Neural progenitor cell (in vitro differentiated cells): ENCODE results near the gene OR2AT4. TPM values are rescaled to one million over a fixed set of nuclear protein-coding genes. Genes with fewer than 3 reads are reported as not detected.

Experiments
- DNase-seq: peaks from one replicate; pipeline ENCODE4 v3.0.0-alpha.2; 2016; ENCODE audit warnings: low spot score
- H2AFZ ChIP-seq: fragments of 200-600 bp; sonication (generic); replicated peaks from 2 replicates; pipeline ENCODE4 v1.6.1; 2016; ENCODE audit warnings: antibody characterized with exemption
- H3F3A ChIP-seq: fragments of 200-600 bp; sonication (generic); 2 replicates; pipeline ENCODE4 v1.6.1; 2016; ENCODE audit warnings: antibody characterized with exemption, low read depth
- H3K27ac ChIP-seq: fragments of 200-600 bp; sonication (generic); 2 replicates; pipeline ENCODE4 v1.5.1; 2016; ENCODE audit warnings: mild to moderate bottlenecking
- H3K27me3 ChIP-seq: fragments of 200-600 bp; sonication (generic); 2 replicates; pipeline ENCODE4 v1.6.1; 2016; ENCODE audit warnings: mild to moderate bottlenecking, moderate library complexity
- H3K36me3 ChIP-seq: fragments of 200-600 bp; sonication (generic); 2 replicates; pipeline ENCODE4 v1.5.1; 2016
- H3K4me1 ChIP-seq: fragments of 200-600 bp; sonication (generic); 2 replicates; pipeline ENCODE4 v1.6.1; 2016; ENCODE audit warnings: mixed run types
- H3K4me2 ChIP-seq: fragments of 200-600 bp; sonication (generic); 2 replicates; pipeline ENCODE4 v1.6.1; 2016
- H3K4me3 ChIP-seq: fragments of 200-600 bp; sonication (generic); 2 replicates; pipeline ENCODE4 v1.5.1; 2016
- H3K79me2 ChIP-seq: fragments of 200-600 bp; sonication (generic); 2 replicates; pipeline ENCODE4 v1.6.1; 2016; ENCODE audit warnings: low read depth
- H3K9ac ChIP-seq: fragments of 200-600 bp; sonication (generic); 2 replicates; pipeline ENCODE4 v1.6.1; 2016
- H3K9me3 ChIP-seq: fragments of 200-600 bp; sonication (generic); 2 replicates; pipeline ENCODE4 v1.5.1; 2016; ENCODE audit warnings: low read depth
- H4K20me1 ChIP-seq: fragments of 200-600 bp; sonication (generic); 2 replicates; pipeline ENCODE4 v1.6.1; 2016; ENCODE audit warnings: low read depth
- H3K27ac Mint-ChIP-seq: 3 replicates; pipeline ENCODE4 v1.8.0; 2021; ENCODE audit warnings: mixed read lengths
- H3K27me3 Mint-ChIP-seq: 2 replicates; pipeline ENCODE4 v1.8.0; 2022; ENCODE audit warnings: low read depth, mild to moderate bottlenecking, inconsistent platforms, moderate library complexity, mixed read lengths; ENCODE audit not compliant: insufficient read depth
- H3K36me3 Mint-ChIP-seq: 3 replicates; pipeline ENCODE4 v1.8.0; 2021; ENCODE audit warnings: mixed read lengths
- H3K4me1 Mint-ChIP-seq: 3 replicates; pipeline ENCODE4 v1.8.0; 2021; ENCODE audit warnings: mixed read lengths
- H3K4me3 Mint-ChIP-seq: 3 replicates; pipeline ENCODE4 v1.8.0; 2021; ENCODE audit warnings: mild to moderate bottlenecking, moderate library complexity, mixed read lengths
- H3K9me3 Mint-ChIP-seq: 3 replicates; pipeline ENCODE4 v1.8.0; 2020; ENCODE audit warnings: mixed read lengths
- CTCF ChIP-seq: fragments of 200-600 bp; sonication (generic); IDR thresholded peaks from 2 replicates; pipeline ENCODE4 v1.5.1; 2017; ENCODE audit warnings: antibody characterized with exemption, mild to moderate bottlenecking
- EZH2 ChIP-seq: fragments of 200-600 bp; sonication (generic); IDR thresholded peaks from 2 replicates; pipeline ENCODE4 v1.6.1; 2017; ENCODE audit warnings: antibody characterized with exemption, mild to moderate bottlenecking, moderate library complexity
- EZH2phosphoT487 ChIP-seq: fragments of 200-600 bp; sonication (generic); IDR thresholded peaks from 2 replicates; pipeline ENCODE4 v1.6.1; 2017; ENCODE audit warnings: antibody characterized with exemption
- total RNA-seq: library from RNA; depleted of rRNA; stranded (reverse); fragments of >200 nt; gene quantifications from 2 replicates; pipeline ENCODE4 v1.2.3, GENCODE V29; 2015; ENCODE audit warnings: low replicate concordance

OR2AT4 gene
- total RNA-seq, 1 donor from 2014 or later, result 0.22 TPM

DNA sequence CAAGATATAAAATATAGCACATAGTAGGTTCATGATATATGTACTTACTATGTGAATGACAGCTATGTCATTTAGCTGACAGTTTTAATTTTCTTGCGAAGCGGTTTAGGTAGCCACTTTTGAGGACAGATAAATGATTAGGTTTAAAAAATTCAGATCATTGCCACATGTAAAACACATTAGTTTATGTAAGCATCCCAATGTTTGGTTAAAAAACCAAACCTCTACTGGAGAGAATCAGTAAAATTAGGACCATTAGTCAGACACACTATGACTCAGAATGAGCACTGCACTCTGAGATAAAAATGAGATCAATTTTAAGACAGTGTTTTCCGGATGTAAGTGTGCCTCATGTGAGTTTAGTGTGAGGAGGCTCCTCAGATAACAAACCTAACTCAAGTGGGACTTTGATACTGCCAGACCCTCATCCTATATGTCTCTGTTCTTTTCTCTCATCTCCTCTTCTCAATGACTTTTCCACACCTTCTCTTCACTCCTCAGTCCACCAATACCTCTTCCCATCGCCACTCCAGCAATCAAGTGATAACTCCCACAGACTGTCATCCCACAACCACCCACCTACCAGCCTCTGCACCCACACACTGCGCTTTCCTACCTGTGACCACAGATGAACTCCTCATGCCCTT, 6.8 kb upstream of the OR2AT4 start:
- no peak overlapping the region for H3K27ac ChIP-seq
- H3K79me2 ChIP-seq, result no peaks in the 10 kb centered on the region
- peaks cover 3% of the 10 kb centered on the region for H3K4me1 ChIP-seq
- Mint-ChIP-seq H3K9me3 (peaks cover 13% of the 10 kb centered on the region), H3K36me3 (no peaks in the 10 kb centered on the region), H3K27me3 (no peaks in the 10 kb centered on the region), H3K4me3 (no peak overlapping the region), H3K4me1 (peaks cover 6% of the 10 kb centered on the region), H3K27ac (peak overlapping the region; percentile 43)
- peaks cover 6% of the 10 kb centered on the region for H3F3A ChIP-seq
- no peak overlapping the region for H3K9ac ChIP-seq
- H2AFZ ChIP-seq, result no peak overlapping the region
- H4K20me1 ChIP-seq, result no peaks in the 10 kb centered on the region
- DNase-seq, result no peak
- no peak overlapping the region for H3K4me2 ChIP-seq
- H3K27me3 ChIP-seq, result no peaks in the 10 kb centered on the region
- H3K9me3 ChIP-seq, result no peaks in the 10 kb centered on the region
- TF ChIP-seq EZH2phosphoT487 (no peak), EZH2 (no peak), CTCF (no peak)
- H3K4me3 ChIP-seq, result no peak overlapping the region
- H3K36me3 ChIP-seq, result peaks cover 3% of the 10 kb centered on the region

DNA sequence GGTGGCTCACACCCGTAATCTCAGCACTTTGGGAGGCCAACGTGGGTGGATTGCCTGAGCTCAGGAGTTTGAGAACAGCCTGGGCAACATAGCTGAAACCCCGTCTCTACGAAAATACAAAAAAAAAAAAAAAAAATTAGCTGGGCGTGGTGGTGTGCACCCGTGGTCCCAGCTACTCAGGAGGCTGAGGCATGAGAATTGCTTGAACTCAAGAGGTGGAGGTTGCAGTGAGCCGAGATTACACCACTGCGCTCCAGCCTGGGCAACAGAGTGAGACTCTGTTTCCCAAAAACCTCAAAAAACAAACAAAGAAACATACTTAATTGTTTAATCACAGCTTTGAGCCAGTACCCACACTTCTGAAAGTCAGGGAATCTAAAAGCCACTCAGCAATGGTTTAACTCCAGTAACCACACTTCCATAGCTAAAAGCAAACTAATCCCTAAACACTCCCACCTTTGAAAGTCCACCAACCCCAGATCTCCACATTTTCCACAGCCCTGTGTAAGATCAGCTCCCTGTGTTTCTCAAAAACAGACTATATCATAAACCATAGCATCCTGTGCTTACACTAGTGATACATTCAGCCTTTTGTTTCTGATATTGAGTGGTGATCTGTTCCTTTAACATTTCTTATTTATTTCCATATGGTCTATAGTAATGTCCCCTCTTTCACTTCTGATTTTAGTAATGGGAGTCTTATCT, 4.9 kb upstream of the OR2AT4 start:
- Histone ChIP-seq H4K20me1 (no peaks in the 10 kb centered on the region), H3K9ac (no peak overlapping the region), H3K4me2 (no peak overlapping the region), H3K4me3 (no peak overlapping the region), H3K9me3 (no peaks in the 10 kb centered on the region), H3F3A (peaks cover 6% of the 10 kb centered on the region), H3K4me1 (peaks cover 3% of the 10 kb centered on the region), H2AFZ (no peak overlapping the region), H3K36me3 (peaks cover 3% of the 10 kb centered on the region), H3K79me2 (no peaks in the 10 kb centered on the region), H3K27ac (no peak overlapping the region), H3K27me3 (no peaks in the 10 kb centered on the region)
- Mint-ChIP-seq H3K4me1 (peaks cover 6% of the 10 kb centered on the region), H3K27me3 (peaks cover 3% of the 10 kb centered on the region), H3K36me3 (no peaks in the 10 kb centered on the region), H3K4me3 (no peak overlapping the region), H3K9me3 (peaks cover 13% of the 10 kb centered on the region), H3K27ac (no peak overlapping the region)
- DNase-seq, result no peak
- TF ChIP-seq EZH2, result no peak
- no peak for TF ChIP-seq CTCF
- TF ChIP-seq EZH2phosphoT487, result no peak

- H3K9ac ChIP-seq, result no peak overlapping the region
- no peaks in the 10 kb centered on the region for H3K36me3 Mint-ChIP-seq
- H3K79me2 ChIP-seq, result no peaks in the 10 kb centered on the region
- H3K36me3 ChIP-seq, result peaks cover 3% of the 10 kb centered on the region
- H3K4me1 ChIP-seq, result no peaks in the 10 kb centered on the region
- no peak for DNase-seq
- H3F3A ChIP-seq, result peaks cover 6% of the 10 kb centered on the region
- no peak overlapping the region for H3K27ac Mint-ChIP-seq
- H3K27me3 Mint-ChIP-seq, result peaks cover 4% of the 10 kb centered on the region
- no peaks in the 10 kb centered on the region for H4K20me1 ChIP-seq
- H3K27ac ChIP-seq, result no peak overlapping the region
- H3K9me3 ChIP-seq, result no peaks in the 10 kb centered on the region
- H2AFZ ChIP-seq, result no peak overlapping the region
- no peaks in the 10 kb centered on the region for H3K27me3 ChIP-seq
- H3K4me3 ChIP-seq, result no peak overlapping the region
- H3K4me2 ChIP-seq, result no peak overlapping the region
- TF ChIP-seq EZH2 (no peak), CTCF (no peak), EZH2phosphoT487 (no peak)
- H3K9me3 Mint-ChIP-seq, result peaks cover 8% of the 10 kb centered on the region
- H3K4me1 Mint-ChIP-seq, result peaks cover 3% of the 10 kb centered on the region
- no peak overlapping the region for H3K4me3 Mint-ChIP-seq
Observed at GRCh38 chr11:75100314-75100713, 3.6 kb upstream of the OR2AT4 start.
